Melanocyte of skin (primary cell): ENCODE data around the gene DEFB110. TPM values are rescaled to one million over a fixed set of nuclear protein-coding genes. Genes with fewer than 3 reads are reported as not detected.

Source experiments
- total RNA-seq, 2 donors: library from RNA; depleted of rRNA; stranded (reverse); fragments of >200 nt; gene quantifications; 2 replicates each; pipeline ENCODE4 v1.2.3, GENCODE V29; 2012

Gene DEFB110
- not detected for total RNA-seq

DNA sequence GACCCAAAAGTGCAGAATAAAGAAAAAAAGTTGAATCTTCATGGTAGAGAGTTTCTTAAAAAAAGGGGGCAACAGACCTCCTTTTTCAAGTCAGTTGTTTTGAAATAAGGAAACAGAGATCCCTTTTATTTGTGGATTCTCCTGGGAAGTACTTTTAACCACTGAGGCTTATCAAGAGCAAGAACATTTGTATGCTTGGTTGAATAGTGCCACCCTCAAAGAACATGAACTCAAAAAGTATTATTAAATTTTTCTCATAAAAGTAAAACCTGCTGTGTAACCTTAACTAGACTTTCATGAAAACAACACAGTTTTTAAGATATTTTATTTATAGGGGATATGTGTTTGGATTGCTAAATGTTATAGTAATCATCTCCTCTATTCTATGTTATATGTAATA, at the start of gene DEFB110:
TSS of gene DEFB110 (minus strand) at position 101 of the 400 bp plus-strand sequence. CDS start at position 42, 59 bp downstream.

DNA sequence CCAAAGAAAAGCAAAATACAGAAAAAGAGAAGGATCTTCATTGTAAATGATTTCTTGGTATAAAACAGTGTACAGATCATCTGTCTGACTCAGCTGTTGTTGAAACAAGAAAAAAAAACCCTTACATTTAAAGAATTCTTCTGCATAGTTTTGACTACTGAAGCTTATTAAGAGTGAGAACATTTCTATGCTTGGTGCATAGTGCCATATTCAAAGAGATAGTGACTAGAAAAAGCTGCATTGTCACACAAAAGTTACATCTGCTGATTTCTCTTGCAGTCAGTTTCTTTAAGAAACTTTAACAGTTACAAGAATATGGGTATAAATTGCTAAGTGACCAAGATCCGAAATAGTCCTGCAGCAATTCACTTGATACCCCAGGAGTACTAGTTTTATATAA, 28.0 kb upstream of the DEFB110 start, which contains the start of gene DEFB112:
TSS of gene DEFB112 (minus strand) at position 101 of the 400 bp plus-strand sequence. CDS start at position 41, 60 bp downstream.

DNA sequence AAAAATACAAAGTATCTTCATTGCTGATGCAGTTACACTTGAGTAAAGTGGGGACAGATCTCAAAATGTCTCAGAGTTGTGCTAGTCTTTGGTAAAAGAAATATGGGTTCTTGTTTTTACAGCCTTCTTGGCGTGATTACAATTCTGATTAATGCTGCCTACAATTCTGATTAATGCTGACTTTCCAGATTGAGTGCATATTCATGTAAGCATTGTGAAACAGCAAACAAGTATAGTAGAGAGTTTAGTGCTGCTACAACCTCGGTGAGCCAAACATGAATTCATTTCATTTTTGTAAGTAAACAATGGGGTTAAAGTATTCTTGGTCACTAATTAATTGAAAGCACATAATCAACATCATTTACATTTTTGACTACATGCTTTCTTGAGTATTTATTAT, 52.2 kb downstream of the DEFB110 start, which contains the start of gene DEFB113:
TSS of gene DEFB113 (minus strand) at position 21 of the 400 bp plus-strand sequence. CDS start at position 21, 0 bp downstream.

Other genes starting within 250 kb of the DEFB110 start
- not detected for gene PGK2, start 234.7 kb downstream of the DEFB110 start, total RNA-seq
- gene CRISP1, start 155.5 kb downstream of the DEFB110 start, total RNA-seq, result not detected
- not detected for gene DEFB114, start 57.8 kb downstream of the DEFB110 start, total RNA-seq
- gene DEFB113, start 52.4 kb downstream of the DEFB110 start, total RNA-seq, result not detected
- gene DEFB112, start 27.9 kb upstream of the DEFB110 start, total RNA-seq, result not detected